Mesenchymal stem cell (in vitro differentiated cells and primary cell): ENCODE measurements around the gene CCDC63.

Experiments used
- DNase-seq: peaks from one replicate; pipeline ENCODE4 v3.0.0-alpha.2; 2013
- H2AFZ ChIP-seq: one replicate; pipeline ENCODE4 v1.6.1; 2013; ENCODE audit warnings: low read depth, mild to moderate bottlenecking, control low read depth, inconsistent platforms, low read length, moderate library complexity
- H2AK5ac ChIP-seq: 2 replicates; pipeline ENCODE4 v1.6.1; 2013; ENCODE audit warnings: low read length, moderate library complexity, mild to moderate bottlenecking, inconsistent platforms; ENCODE audit not compliant: severe bottlenecking
- H2BK120ac ChIP-seq: one replicate; pipeline ENCODE4 v1.6.1; 2013; ENCODE audit warnings: low read depth, mild to moderate bottlenecking, inconsistent platforms, low read length, moderate library complexity
- H2BK12ac ChIP-seq, 2 experiments: one replicate each; pipeline ENCODE4 v1.6.1; 2013; ENCODE audit warnings: inconsistent platforms in 2 of 2, low read length in 2 of 2, mild to moderate bottlenecking in 2 of 2, moderate library complexity in 2 of 2, control low read depth in 1 of 2
- H2BK15ac ChIP-seq: one replicate; pipeline ENCODE4 v1.6.1; 2013; ENCODE audit warnings: mild to moderate bottlenecking, low read depth, inconsistent platforms; ENCODE audit not compliant: poor library complexity, severe bottlenecking
- H2BK5ac ChIP-seq: 2 replicates; pipeline ENCODE4 v1.6.1; 2013; ENCODE audit warnings: low read depth, mild to moderate bottlenecking, low read length, control low read depth, inconsistent platforms; ENCODE audit not compliant: poor library complexity, severe bottlenecking
- H3K14ac ChIP-seq, 2 experiments: one replicate each; pipeline ENCODE4 v1.6.1; 2013; ENCODE audit warnings: inconsistent platforms in 2 of 2, low read length in 2 of 2, control low read depth in 1 of 2, mild to moderate bottlenecking in 1 of 2, moderate library complexity in 1 of 2
- H3K18ac ChIP-seq, 2 experiments: one replicate each; pipeline ENCODE4 v1.6.1; 2013; ENCODE audit warnings: inconsistent platforms in 2 of 2, low read length in 2 of 2, control low read depth in 1 of 2, low read depth in 1 of 2, mild to moderate bottlenecking in 1 of 2
- H3K23ac ChIP-seq, 2 experiments: one replicate each; pipeline ENCODE4 v1.6.1; 2013; ENCODE audit warnings: inconsistent platforms in 2 of 2, low read length in 2 of 2, mild to moderate bottlenecking in 2 of 2, moderate library complexity in 2 of 2, control low read depth in 1 of 2
- H3K27ac ChIP-seq: 2 replicates; pipeline ENCODE4 v1.5.1; 2013; ENCODE audit warnings: mild to moderate bottlenecking, moderate library complexity, low read length, control low read depth, inconsistent platforms; ENCODE audit not compliant: poor library complexity, severe bottlenecking
- H3K27me3 ChIP-seq, 2 experiments: 2 replicates each; pipeline versions ENCODE4 v1.6.1 to v1.7.0; 2013; ENCODE audit warnings: low read length in 2 of 2, mild to moderate bottlenecking in 2 of 2, moderate library complexity in 2 of 2, control low read depth in 1 of 2, inconsistent platforms in 1 of 2; ENCODE audit not compliant: control insufficient read depth in 1 of 2, insufficient read depth in 1 of 2
- H3K36me3 ChIP-seq, 2 experiments: 2 replicates each; pipeline versions ENCODE4 v1.6.1 to v1.7.0; 2013; ENCODE audit warnings: low read length in 2 of 2, control low read depth in 1 of 2, inconsistent platforms in 1 of 2, low read depth in 1 of 2, mild to moderate bottlenecking in 1 of 2; ENCODE audit not compliant: insufficient read depth in 2 of 2, control insufficient read depth in 1 of 2
- H3K4ac ChIP-seq, 2 experiments: one replicate each; pipeline ENCODE4 v1.6.1; 2013; ENCODE audit warnings: inconsistent platforms in 2 of 2, low read length in 2 of 2, mild to moderate bottlenecking in 2 of 2, moderate library complexity in 2 of 2, control low read depth in 1 of 2, low read depth in 1 of 2
- H3K4me1 ChIP-seq: 2 replicates; pipeline ENCODE4 v1.6.1; 2013; ENCODE audit warnings: low read depth, low read length, control low read depth; ENCODE audit not compliant: control insufficient read depth, insufficient read depth
- H3K4me2 ChIP-seq: 2 replicates; pipeline ENCODE4 v1.6.1; 2013; ENCODE audit warnings: low read length, mild to moderate bottlenecking, inconsistent platforms; ENCODE audit not compliant: poor library complexity, severe bottlenecking
- H3K4me3 ChIP-seq, 2 experiments: 2 replicates each; pipeline versions ENCODE4 v1.5.1 to v1.7.0; 2013; ENCODE audit warnings: low read length in 2 of 2, mild to moderate bottlenecking in 2 of 2, control low read depth in 1 of 2, low read depth in 1 of 2; ENCODE audit not compliant: insufficient read depth in 1 of 2
- H3K79me1 ChIP-seq: replicated peaks from 2 replicates; pipeline ENCODE4 v1.6.1; 2013; ENCODE audit warnings: mild to moderate bottlenecking, control low read depth, low read length, inconsistent platforms; ENCODE audit not compliant: poor library complexity, severe bottlenecking
- H3K9ac ChIP-seq: 2 replicates; pipeline ENCODE4 v1.7.0; 2013; ENCODE audit warnings: mild to moderate bottlenecking, low read length, moderate library complexity
- H3K9me3 ChIP-seq: 2 replicates; pipeline ENCODE4 v1.7.0; 2013; ENCODE audit warnings: mild to moderate bottlenecking, low read length; ENCODE audit not compliant: control insufficient read depth
- H4K8ac ChIP-seq: one replicate; pipeline ENCODE4 v1.6.1; 2013; ENCODE audit warnings: inconsistent platforms, mild to moderate bottlenecking, low read length, moderate library complexity
- H4K91ac ChIP-seq: one replicate; pipeline ENCODE4 v1.6.1; 2013; ENCODE audit warnings: mild to moderate bottlenecking, low read length, inconsistent platforms
- WGBS: methylation state at CpG from one replicate; pipeline ENCODE4 v1.1.7; 2013; ENCODE audit warnings: mixed read lengths; 5-methylcytosine and 5-hydroxymethylcytosine counted together

CCDC63 gene

GRCh38 chr12:110845339-110845682, 1.5 kb upstream of the CCDC63 start:
- Histone ChIP-seq H3K23ac (no peak overlapping the region), H2BK5ac (no peak overlapping the region), H3K9ac (no peak overlapping the region), H2AK5ac (no peak overlapping the region), H3K18ac (no peak overlapping the region), H3K4me3 (peak overlapping the region in 1 of 2 experiments; percentile 21), H3K79me1 (no peaks in the 10 kb centered on the region), H4K8ac (no peak overlapping the region), H3K14ac (no peak overlapping the region), H3K4me2 (no peak overlapping the region), H3K27ac (no peak overlapping the region), H3K9me3 (no peaks in the 10 kb centered on the region), H3K4ac (no peak overlapping the region), H2BK15ac (no peak overlapping the region), H3K4me1 (peaks cover 6% of the 10 kb centered on the region), H2BK12ac (no peak overlapping the region), H3K27me3 (peaks cover 52 to 58% of the 10 kb centered on the region in 2 experiments), H4K91ac (no peak overlapping the region), H2AFZ (no peak overlapping the region), H3K36me3 (no peaks in the 10 kb centered on the region), H2BK120ac (no peak overlapping the region)
- DNase-seq: no peak
- 73% methylated on average over 4 of the region's 4 CpGs for WGBS

GRCh38 chr12:110848314-110848923, 1.6 kb downstream of the CCDC63 start:
- Histone ChIP-seq H3K4me3 (no peak overlapping the region), H3K4me2 (no peak overlapping the region), H3K14ac (no peak overlapping the region), H4K8ac (no peak overlapping the region), H3K9ac (no peak overlapping the region), H4K91ac (no peak overlapping the region), H3K27me3 (peaks cover 49 to 71% of the 10 kb centered on the region in 2 experiments), H2BK12ac (no peak overlapping the region), H2BK15ac (no peak overlapping the region), H3K4me1 (peaks cover 6% of the 10 kb centered on the region), H2BK5ac (no peak overlapping the region), H2AK5ac (no peak overlapping the region), H3K79me1 (no peaks in the 10 kb centered on the region), H2AFZ (no peak overlapping the region), H3K4ac (no peak overlapping the region), H3K18ac (no peak overlapping the region), H3K27ac (no peak overlapping the region), H3K23ac (no peak overlapping the region), H3K36me3 (no peaks in the 10 kb centered on the region), H2BK120ac (no peak overlapping the region), H3K9me3 (no peaks in the 10 kb centered on the region)
- WGBS: 93% methylated on average over 6 of the region's 6 CpGs
- DNase-seq: no peak

GRCh38 chr12:110849221-110849620, 2.4 kb downstream of the CCDC63 start:
- H2AK5ac ChIP-seq: no peak overlapping the region
- H2BK5ac ChIP-seq: no peak overlapping the region
- H3K9me3 ChIP-seq: no peaks in the 10 kb centered on the region

GRCh38 chr12:110849748-110850403, 3.1 kb downstream of the CCDC63 start:
- H2BK12ac ChIP-seq: no peak overlapping the region
- no peak overlapping the region for H3K23ac ChIP-seq
- H3K9ac ChIP-seq: no peak overlapping the region
- H3K18ac ChIP-seq: no peak overlapping the region
- H4K8ac ChIP-seq: no peak overlapping the region
- H3K4me1 ChIP-seq: peaks cover 6% of the 10 kb centered on the region
- no peak overlapping the region for H4K91ac ChIP-seq
- H3K14ac ChIP-seq: no peak overlapping the region
- H2BK5ac ChIP-seq: no peak overlapping the region
- WGBS: 82% methylated on average over 5 of the region's 5 CpGs
- no peak overlapping the region for H2BK15ac ChIP-seq
- no peak overlapping the region for H3K27ac ChIP-seq
- H3K36me3 ChIP-seq: no peaks in the 10 kb centered on the region
- no peak overlapping the region for H2BK120ac ChIP-seq
- H3K9me3 ChIP-seq: no peaks in the 10 kb centered on the region
- H3K4ac ChIP-seq: no peak overlapping the region
- no peaks in the 10 kb centered on the region for H3K79me1 ChIP-seq
- H2AK5ac ChIP-seq: no peak overlapping the region
- no peak for DNase-seq
- peaks cover 49 to 65% of the 10 kb centered on the region in 2 experiments for H3K27me3 ChIP-seq
- H3K4me3 ChIP-seq: no peak overlapping the region
- H3K4me2 ChIP-seq: no peak overlapping the region
- no peak overlapping the region for H2AFZ ChIP-seq

More at GRCh38 chr12:110849221-110849620, 2.4 kb downstream of the CCDC63 start:
- H3K14ac ChIP-seq: no peak overlapping the region
- H2BK15ac ChIP-seq: no peak overlapping the region
- no peak overlapping the region for H3K27ac ChIP-seq
- no peak overlapping the region for H3K4ac ChIP-seq
- DNase-seq: no peak
- H3K27me3 ChIP-seq: peaks cover 49 to 68% of the 10 kb centered on the region in 2 experiments
- no peaks in the 10 kb centered on the region for H3K79me1 ChIP-seq
- no peak overlapping the region for H4K8ac ChIP-seq
- no peak overlapping the region for H3K9ac ChIP-seq
- H3K4me1 ChIP-seq: peaks cover 6% of the 10 kb centered on the region
- no peak overlapping the region for H3K4me2 ChIP-seq
- no peak overlapping the region for H3K18ac ChIP-seq
- no peak overlapping the region for H4K91ac ChIP-seq
- no peak overlapping the region for H2AFZ ChIP-seq
- H2BK120ac ChIP-seq: no peak overlapping the region
- no peak overlapping the region for H2BK12ac ChIP-seq
- H3K4me3 ChIP-seq: no peak overlapping the region
- no peak overlapping the region for H3K23ac ChIP-seq
- no peaks in the 10 kb centered on the region for H3K36me3 ChIP-seq
- WGBS: 90% methylated on average over 1 of the region's 4 CpGs
